Caco-2 (cell line): ENCODE data around the gene NPPC. TPM values are rescaled to one million over a fixed set of nuclear protein-coding genes. Genes with fewer than 3 reads are reported as not detected.

Source experiments
- BruUV-seq: library from RNA; stranded (reverse); fragments of 400-500 nt; replicated peaks from 2 replicates; lab custom pipeline; 2021; lab: Mats Ljungman, UMichigan
- CTCF ChIA-PET: fragments of 300-600 bp; sonication (Branson Sonifier 250); formaldehyde crosslinking; loops from one replicate; lab custom pipeline; 2022; ENCODE audit warnings: antibody characterized with exemption; lab: Charles Lee
- POLR2A ChIA-PET: fragments of 300-600 bp; sonication (Branson Sonifier 250); formaldehyde crosslinking; loops from one replicate; lab custom pipeline; 2022; ENCODE audit warnings: antibody characterized with exemption; lab: Charles Lee
- DNase-seq, 2 experiments: peaks; one replicate each; pipeline versions ENCODE4 v3.0.0 to v3.0.0-alpha.2; 2020 to 2022
- H3K27me3 ChIP-seq: replicated peaks from 2 replicates; pipeline ENCODE4 v1.6.0; 2011; ENCODE audit warnings: low read length; ENCODE audit not compliant: control insufficient read depth, insufficient read depth
- H3K36me3 ChIP-seq: 2 replicates; pipeline ENCODE4 v1.5.1; 2011; ENCODE audit warnings: low read length; ENCODE audit not compliant: control insufficient read depth, insufficient read depth
- H3K4me1 ChIP-seq: fragments of 250-450 bp; sonication (Bioruptor Pico); 2 replicates; pipeline ENCODE4 v1.5.1; 2020; ENCODE audit warnings: mild to moderate bottlenecking
- H3K4me3 ChIP-seq: 2 replicates; pipeline ENCODE4 v1.5.1; 2011; ENCODE audit warnings: low read depth, mild to moderate bottlenecking, control low read depth, low read length
- H3K9me3 ChIP-seq: fragments of 250-450 bp; sonication (Bioruptor Pico); 2 replicates; pipeline ENCODE4 v1.5.1; 2020; ENCODE audit warnings: mild to moderate bottlenecking, moderate library complexity
- H3K27ac Mint-ChIP-seq: one replicate; pipeline ENCODE4 v1.8.0; 2022; ENCODE audit warnings: mixed read lengths; ENCODE audit not compliant: unreplicated experiment
- H3K27me3 Mint-ChIP-seq: one replicate; pipeline ENCODE4 v1.8.0; 2022; ENCODE audit warnings: mixed read lengths; ENCODE audit not compliant: insufficient read depth, unreplicated experiment
- H3K36me3 Mint-ChIP-seq: one replicate; pipeline ENCODE4 v1.8.0; 2022; ENCODE audit warnings: mild to moderate bottlenecking, mixed read lengths; ENCODE audit not compliant: insufficient read depth, unreplicated experiment
- H3K4me1 Mint-ChIP-seq: one replicate; pipeline ENCODE4 v1.8.0; 2022; ENCODE audit warnings: low read depth, mixed read lengths; ENCODE audit not compliant: unreplicated experiment
- H3K4me3 Mint-ChIP-seq: one replicate; pipeline ENCODE4 v1.8.0; 2022; ENCODE audit warnings: mild to moderate bottlenecking, moderate library complexity, mixed read lengths; ENCODE audit not compliant: unreplicated experiment
- H3K9me3 Mint-ChIP-seq: one replicate; pipeline ENCODE4 v1.8.0; 2022; ENCODE audit warnings: mixed read lengths; ENCODE audit not compliant: unreplicated experiment
- intact Hi-C: fragments of 100-400 bp; cut with micrococcal nuclease; formaldehyde crosslinking; loops from one replicate; pipeline ENCODE4 v1.10.0; 2022; ENCODE audit not compliant: unreplicated experiment
- total RNA-seq: library from RNA; stranded (reverse); gene quantifications from 2 replicates; pipeline ENCODE4 v1.2.3, GENCODE V29; 2022
- TF ChIP-seq, protein P1 (sequence below), 2 experiments: fragments of 200-600 bp in 1 of 2; IDR thresholded peaks; 1 replicate in 1 of 2; 2 replicates in 1 of 2; pipeline versions ENCODE4 v1.5.1 to v1.8.0; 2011 to 2022; ENCODE audit warnings: antibody characterized with exemption in 1 of 2, control low read depth in 1 of 2, inconsistent platforms in 1 of 2, low read depth in 1 of 2, low read length in 1 of 2, mild to moderate bottlenecking in 1 of 2, moderate library complexity in 1 of 2; ENCODE audit not compliant: insufficient read depth in 1 of 2, severe bottlenecking in 1 of 2, unreplicated experiment in 1 of 2

The NPPC gene
- total RNA-seq, 1 experiment from 2014 or later, result not detected

GRCh38 chr2:231891514-231891905 is 34.7 kb downstream of the NPPC start:
- H3K27me3 Mint-ChIP-seq, result no peaks in the 10 kb centered on the region

GRCh38 chr2:231890896-231891513 is 35.2 kb downstream of the NPPC start:
- ChIA-PET CTCF (interaction anchor here (0.7 kb wide), 1 partner anchor 44 kb away, joined by 3 read pairs; no protein-coding TSS in a partner anchor), POLR2A (no interaction called here)
- H3K4me3 ChIP-seq, result no peak overlapping the region
- intact Hi-C loops, result no loop called here
- Mint-ChIP-seq H3K9me3 (no peaks in the 10 kb centered on the region), H3K4me3 (no peak overlapping the region), H3K27ac (no peak overlapping the region), H3K27me3 (no peaks in the 10 kb centered on the region), H3K36me3 (no peaks in the 10 kb centered on the region), H3K4me1 (no peaks in the 10 kb centered on the region)
- TF ChIP-seq, protein P1, sequence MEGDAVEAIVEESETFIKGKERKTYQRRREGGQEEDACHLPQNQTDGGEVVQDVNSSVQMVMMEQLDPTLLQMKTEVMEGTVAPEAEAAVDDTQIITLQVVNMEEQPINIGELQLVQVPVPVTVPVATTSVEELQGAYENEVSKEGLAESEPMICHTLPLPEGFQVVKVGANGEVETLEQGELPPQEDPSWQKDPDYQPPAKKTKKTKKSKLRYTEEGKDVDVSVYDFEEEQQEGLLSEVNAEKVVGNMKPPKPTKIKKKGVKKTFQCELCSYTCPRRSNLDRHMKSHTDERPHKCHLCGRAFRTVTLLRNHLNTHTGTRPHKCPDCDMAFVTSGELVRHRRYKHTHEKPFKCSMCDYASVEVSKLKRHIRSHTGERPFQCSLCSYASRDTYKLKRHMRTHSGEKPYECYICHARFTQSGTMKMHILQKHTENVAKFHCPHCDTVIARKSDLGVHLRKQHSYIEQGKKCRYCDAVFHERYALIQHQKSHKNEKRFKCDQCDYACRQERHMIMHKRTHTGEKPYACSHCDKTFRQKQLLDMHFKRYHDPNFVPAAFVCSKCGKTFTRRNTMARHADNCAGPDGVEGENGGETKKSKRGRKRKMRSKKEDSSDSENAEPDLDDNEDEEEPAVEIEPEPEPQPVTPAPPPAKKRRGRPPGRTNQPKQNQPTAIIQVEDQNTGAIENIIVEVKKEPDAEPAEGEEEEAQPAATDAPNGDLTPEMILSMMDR (IDR thresholded peaks at IDR 0.05; ENCODE audit: insufficient read depth in 1 of 2, low read depth in 1 of 2, low read length in 1 of 2, severe bottlenecking in 1 of 2, unreplicated experiment in 1 of 2), result no peak
- no peaks in the 10 kb centered on the region for H3K4me1 ChIP-seq
- H3K9me3 ChIP-seq, result no peaks in the 10 kb centered on the region
- H3K36me3 ChIP-seq, result no peaks in the 10 kb centered on the region
- H3K27me3 ChIP-seq, result no peaks in the 10 kb centered on the region
- BruUV-seq, result no TSS peak
- DNase-seq, result no peak

More at GRCh38 chr2:231891514-231891905, 34.7 kb downstream of the NPPC start:
- H3K4me1 ChIP-seq, result no peaks in the 10 kb centered on the region
- H3K4me3 ChIP-seq, result no peak overlapping the region
- H3K36me3 ChIP-seq, result no peaks in the 10 kb centered on the region
- no TSS peak for BruUV-seq
- intact Hi-C loops, result no loop called here
- TF ChIP-seq, protein P1 (IDR thresholded peaks at IDR 0.05; ENCODE audit: insufficient read depth in 1 of 2, low read depth in 1 of 2, low read length in 1 of 2, severe bottlenecking in 1 of 2, unreplicated experiment in 1 of 2), result no peak
- CTCF ChIA-PET, result no interaction called here
- no peak for DNase-seq
- H3K9me3 ChIP-seq, result no peaks in the 10 kb centered on the region
- Mint-ChIP-seq H3K4me3 (no peak overlapping the region), H3K9me3 (no peaks in the 10 kb centered on the region), H3K36me3 (no peaks in the 10 kb centered on the region), H3K27ac (no peak overlapping the region), H3K4me1 (no peaks in the 10 kb centered on the region)
- H3K27me3 ChIP-seq, result no peaks in the 10 kb centered on the region
- POLR2A ChIA-PET, result no interaction called here

DNA sequence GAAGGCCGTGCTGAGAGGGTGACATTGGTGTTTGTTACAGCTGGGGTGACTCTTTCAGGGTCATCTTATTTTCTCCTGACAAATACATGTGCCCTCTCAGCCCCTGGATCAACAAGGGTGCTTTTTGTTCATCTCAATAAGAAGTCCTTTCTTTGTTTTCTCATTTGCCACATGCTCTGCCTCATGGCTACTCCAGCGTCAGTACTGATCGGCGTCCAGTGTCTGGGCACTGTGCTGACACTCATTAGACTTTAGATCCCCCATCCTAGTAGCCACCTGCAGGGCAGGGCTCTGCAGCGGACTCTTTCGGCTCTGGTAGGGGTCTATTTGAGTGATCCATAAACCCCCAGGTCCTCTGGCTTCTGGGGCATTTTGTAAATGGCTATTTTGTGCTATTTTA is 38.4 kb downstream of the NPPC start:
- BruUV-seq, result no TSS peak
- Mint-ChIP-seq H3K27ac (no peak overlapping the region), H3K9me3 (no peaks in the 10 kb centered on the region), H3K27me3 (no peaks in the 10 kb centered on the region), H3K36me3 (no peaks in the 10 kb centered on the region), H3K4me3 (no peak overlapping the region), H3K4me1 (no peaks in the 10 kb centered on the region)
- no peaks in the 10 kb centered on the region for H3K9me3 ChIP-seq
- no peaks in the 10 kb centered on the region for H3K27me3 ChIP-seq
- POLR2A ChIA-PET, result no interaction called here
- CTCF ChIA-PET, result no interaction called here
- intact Hi-C loops, result no loop called here
- TF ChIP-seq, protein P1 (IDR thresholded peaks at IDR 0.05; ENCODE audit: insufficient read depth in 1 of 2, low read depth in 1 of 2, low read length in 1 of 2, severe bottlenecking in 1 of 2, unreplicated experiment in 1 of 2), result no peak
- H3K4me1 ChIP-seq, result no peaks in the 10 kb centered on the region
- no peak overlapping the region for H3K4me3 ChIP-seq
- DNase-seq, result no peak
- H3K36me3 ChIP-seq, result no peaks in the 10 kb centered on the region
